K562 (cell line): ENCODE data around the gene SHC1. TPM values are rescaled to one million over a fixed set of nuclear protein-coding genes. Genes with fewer than 3 reads are reported as not detected.

Source experiments
- AFF1 ChIP-seq, 2 experiments: fragments of 450-650 bp; IDR thresholded peaks; 2 replicates each; pipeline ENCODE4 v1.6.1; 2018; ENCODE audit warnings: mild to moderate bottlenecking in 2 of 2, low read depth in 1 of 2; ENCODE audit not compliant: partially characterized antibody in 2 of 2
- ATF7 ChIP-seq: fragments of 450-650 bp; IDR thresholded peaks from 2 replicates; pipeline ENCODE4 v1.7.1; 2014; ENCODE audit warnings: mild to moderate bottlenecking, moderate library complexity
- BDP1 ChIP-seq: IDR thresholded peaks from 3 replicates; pipeline ENCODE4 v1.6.1; 2011; ENCODE audit not compliant: insufficient read length, insufficient read depth
- CBX8 ChIP-seq: fragments of 200-600 bp; sonication (generic); IDR thresholded peaks from 2 replicates; pipeline ENCODE4 v1.6.1; 2012; ENCODE audit warnings: borderline replicate concordance, mixed run types, low read depth, mild to moderate bottlenecking, moderate library complexity, mixed read lengths, low read length, control low read depth, inconsistent platforms; ENCODE audit not compliant: poor library complexity, severe bottlenecking; ENCODE audit errors: extremely low read depth
- HMGXB4 ChIP-seq: sonication (generic); formaldehyde crosslinking; IDR thresholded peaks from 2 replicates; pipeline ENCODE4 v1.8.1; 2023; ENCODE audit warnings: mild to moderate bottlenecking, missing genetic modification reagents
- ID3 ChIP-seq, 2 experiments: fragments of 250-450 bp in 1 of 2; fragments of 450-650 bp in 1 of 2; sonication (Bioruptor Pico) in 1 of 2; IDR thresholded peaks; 2 replicates each; pipeline versions ENCODE4 v1.6.1 to v1.8.0; 2016 to 2021; ENCODE audit warnings: mild to moderate bottlenecking in 2 of 2, moderate library complexity in 2 of 2, missing compliant biosample characterization in 1 of 2, missing genetic modification characterization in 1 of 2
- IRF2 ChIP-seq: sonication (generic); formaldehyde crosslinking; IDR thresholded peaks from 2 replicates; pipeline ENCODE4 v1.8.1; 2022; ENCODE audit warnings: mild to moderate bottlenecking, missing genetic modification reagents
- MAFG ChIP-seq: fragments of 450-650 bp; conservative IDR thresholded peaks from 2 replicates; pipeline ENCODE4 v1.6.1; 2016; ENCODE audit warnings: missing genetic modification characterization, missing compliant biosample characterization
- MCM3 ChIP-seq: fragments of 450-650 bp; IDR thresholded peaks from 2 replicates; pipeline ENCODE4 v1.6.1; 2016
- MCM5 ChIP-seq: fragments of 450-650 bp; IDR thresholded peaks from 2 replicates; pipeline ENCODE4 v1.6.1; 2016; ENCODE audit warnings: low read depth
- NBN ChIP-seq: fragments of 450-650 bp; IDR thresholded peaks from 2 replicates; pipeline ENCODE4 v1.6.1; 2016; ENCODE audit warnings: low read depth, mild to moderate bottlenecking
- RFX7 ChIP-seq: fragments of 250-450 bp; sonication (Bioruptor Pico); IDR thresholded peaks from 2 replicates; pipeline ENCODE4 v1.5.1; 2021; ENCODE audit warnings: mild to moderate bottlenecking
- ZBTB11 ChIP-seq, 3 experiments: fragments of 200-800 bp in 1 of 3; fragments of 250-450 bp in 1 of 3; fragments of 450-650 bp in 1 of 3; sonication (Bioruptor Pico) in 1 of 3; sonication (Bioruptor generic) in 1 of 3; formaldehyde crosslinking in 1 of 3; IDR thresholded peaks; 2 replicates each; pipeline versions ENCODE4 v1.6.1 to v1.8.0; 2016 to 2022; ENCODE audit warnings: mild to moderate bottlenecking in 2 of 3, missing genetic modification characterization in 2 of 3, missing compliant biosample characterization in 1 of 3, moderate library complexity in 1 of 3
- ZNF639 ChIP-seq, 2 experiments: fragments of 200-800 bp in 1 of 2; sonication (Bioruptor generic) in 1 of 2; sonication (generic) in 1 of 2; formaldehyde crosslinking in 1 of 2; IDR thresholded peaks in 1 of 2; conservative IDR thresholded peaks in 1 of 2; 2 replicates each; pipeline versions ENCODE4 v1.5.0 to v1.6.1; 2016 to 2020; ENCODE audit warnings: missing compliant biosample characterization in 1 of 2, missing genetic modification characterization in 1 of 2, missing genetic modification reagents in 1 of 2
- polyA plus RNA-seq, 8 experiments: library from polyadenylated mRNA; depleted of rRNA in 4 of 8; stranded (reverse) in 5 of 8; unstranded in 3 of 8; fragments of >200 nt; fragmentation: Nextera tagmentation in 2 of 8; fragmentation: Illumina TruSeq in 1 of 8; extraction: Ambion mirVana in 2 of 8; extraction: Trizol in 1 of 8; gene quantifications; 2 replicates each; pipeline versions ENCODE4 v1.2.1 to v1.2.3, GENCODE V29; 2011 to 2014; ENCODE audit warnings: inconsistent platforms in 1 of 8, missing spikeins in 1 of 8
- total RNA-seq, 7 experiments: library from RNA; depleted of rRNA in 6 of 7; stranded (reverse); fragments of >200 nt in 6 of 7; fragmentation: Illumina TruSeq in 2 of 7; extraction: Trizol in 2 of 7; gene quantifications; 2 replicates each; pipeline versions ENCODE4 v1.2.1 to v1.2.3, GENCODE V29; 2011 to 2021; ENCODE audit warnings: low replicate concordance in 1 of 7

The SHC1 gene
- total and polyA plus RNA-seq, 9 of the 15 experiments (the other 6 are each of a cell fraction or from before 2014, with no cell fraction given), result 4.1 to 113 (median 51.9) TPM

GRCh38 chr1:154970631-154971340 lies at the start of gene SHC1 (continued):
- TF ChIP-seq AFF1 (IDR thresholded peaks at IDR 0.05; ENCODE audit: low read depth in 1 of 2, partially characterized antibody in 2 of 2) (no peak), ZNF639 (CRISPR knock-in tag; conservative IDR thresholded peaks at IDR 0.05 in 1 of 2, IDR thresholded peaks at IDR 0.05 in 1 of 2) (no peak), MCM5 (no peak), MCM3 (no peak), MAFG (tag) (peak; percentile 49), ID3 (CRISPR knock-in tag; IDR thresholded peaks at IDR 0.05) (no peak), ID3 (tag; IDR thresholded peaks at IDR 0.05) (no peak), IRF2 (CRISPR knock-in tag) (no peak), BDP1 (no peak), NBN (no peak), HMGXB4 (CRISPR knock-in tag) (no peak), ZBTB11 (CRISPR knock-in tag; IDR thresholded peaks at IDR 0.05) (peak in 1 of 3 experiments; percentile 62; a peak in 2 of 6 replicates), RFX7 (CRISPR knock-in tag) (no peak), ATF7 (peak; percentile 50), CBX8 (no peak)
